GM20431 (cell line): ENCODE results near the gene MGRN1.

ENCODE experiments used
- in situ Hi-C: fragments of 300-500 bp; cut with MseI, MboI; formaldehyde crosslinking; loops from one replicate; pipeline ENCODE4 v1.15.0; 2020; ENCODE audit warnings: low sequenced_read_pairs; ENCODE audit not compliant: unreplicated experiment

MGRN1 gene

GRCh38 chr16:4618645-4619418 lies 5.8 kb upstream of the MGRN1 start:
- in situ Hi-C loops, result no loop called here

GRCh38 chr16:4623593-4623992 lies 1.0 kb upstream of the MGRN1 start:
- in situ Hi-C loops, result no loop called here

DNA sequence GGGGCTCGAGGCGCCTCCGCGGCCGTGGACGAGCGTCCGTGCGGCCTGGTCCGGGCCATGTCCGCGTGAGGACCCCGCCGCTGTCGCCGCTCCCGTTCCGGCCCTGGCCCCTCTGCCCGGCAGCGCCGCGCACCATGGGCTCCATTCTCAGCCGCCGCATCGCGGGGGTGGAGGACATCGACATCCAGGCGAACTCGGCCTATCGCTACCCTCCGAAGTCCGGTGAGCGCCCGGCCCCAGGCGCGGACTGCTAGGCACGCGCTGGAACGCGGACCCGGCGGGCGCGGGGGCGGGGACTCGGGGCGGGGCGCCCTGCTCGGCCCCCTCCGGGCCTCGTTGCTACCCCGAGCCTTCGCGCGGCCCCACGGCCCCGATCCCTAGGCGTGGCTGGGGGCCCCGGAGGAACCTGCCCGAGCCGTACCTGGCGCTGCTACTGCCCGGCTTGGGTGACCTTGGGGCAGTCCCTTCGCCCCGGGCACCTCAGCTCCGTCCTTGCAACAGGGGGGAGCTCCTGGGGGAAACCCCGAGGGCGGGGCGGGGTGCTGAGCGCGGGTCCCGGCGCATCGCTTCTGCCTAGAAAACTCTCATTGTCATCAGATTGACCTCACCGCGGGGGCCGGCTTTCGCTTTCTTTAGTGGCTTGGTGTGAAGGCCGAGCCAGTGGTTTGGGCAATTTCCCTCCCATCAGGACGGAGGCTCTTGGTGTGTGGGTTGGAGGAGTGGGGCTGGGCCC lies 367 bp downstream of the MGRN1 start:
- in situ Hi-C loops, result no loop called here

DNA sequence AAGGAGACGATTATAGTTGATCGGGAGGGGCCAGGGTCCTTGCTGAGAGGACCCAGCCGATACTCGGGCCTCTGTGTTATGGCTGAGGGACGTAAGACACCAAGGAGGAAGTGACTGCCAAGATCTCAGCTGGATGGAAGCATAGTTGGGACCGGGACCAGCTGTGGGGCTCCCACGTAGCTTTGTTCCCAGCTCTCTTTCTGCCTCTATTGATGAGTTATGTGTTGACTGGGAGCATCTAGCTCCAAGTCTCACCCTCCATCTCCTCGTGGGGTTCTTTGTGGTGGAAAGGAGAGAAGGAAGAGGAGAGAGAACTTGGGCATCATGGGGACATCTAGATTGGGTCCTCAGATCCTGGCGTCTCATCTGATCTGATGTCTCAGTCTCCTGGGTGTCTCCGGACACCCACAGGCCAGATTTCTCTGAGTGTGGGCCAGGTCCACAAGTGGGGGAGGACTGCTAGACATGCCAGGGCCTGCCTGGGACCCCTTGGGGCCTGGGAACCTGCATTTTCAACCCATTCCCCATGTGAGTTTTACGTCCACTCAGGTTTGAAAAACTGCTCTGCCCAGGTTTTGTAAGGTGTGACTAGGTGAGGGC lies 1.0 kb downstream of the MGRN1 start:
- in situ Hi-C loops, result no loop called here

GRCh38 chr16:4626396-4626795 lies 1.8 kb downstream of the MGRN1 start:
- in situ Hi-C loops, result no loop called here

- in situ Hi-C loops, result no loop called here
Observed at GRCh38 chr16:4628283-4628682, 3.7 kb downstream of the MGRN1 start.

DNA sequence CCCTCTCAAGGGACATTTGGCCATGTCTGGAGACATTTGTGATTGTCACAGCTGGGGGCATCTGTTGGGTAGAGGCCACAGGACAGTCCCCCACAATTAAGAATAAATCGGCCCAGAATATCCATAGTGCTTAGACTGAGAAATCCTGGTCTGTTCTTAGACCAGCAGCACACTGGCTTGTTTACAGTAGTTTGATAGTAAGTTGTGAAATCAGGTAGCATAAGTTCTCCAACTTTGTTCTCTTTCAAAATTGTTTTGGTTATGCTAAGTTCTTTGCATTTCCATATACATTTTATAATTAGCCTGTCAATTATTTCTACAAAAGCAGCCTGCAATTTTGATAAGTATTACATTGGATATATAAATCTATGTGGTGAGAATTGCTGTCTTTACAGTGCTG lies 6.8 kb downstream of the MGRN1 start:
- in situ Hi-C loops, result no loop called here

DNA sequence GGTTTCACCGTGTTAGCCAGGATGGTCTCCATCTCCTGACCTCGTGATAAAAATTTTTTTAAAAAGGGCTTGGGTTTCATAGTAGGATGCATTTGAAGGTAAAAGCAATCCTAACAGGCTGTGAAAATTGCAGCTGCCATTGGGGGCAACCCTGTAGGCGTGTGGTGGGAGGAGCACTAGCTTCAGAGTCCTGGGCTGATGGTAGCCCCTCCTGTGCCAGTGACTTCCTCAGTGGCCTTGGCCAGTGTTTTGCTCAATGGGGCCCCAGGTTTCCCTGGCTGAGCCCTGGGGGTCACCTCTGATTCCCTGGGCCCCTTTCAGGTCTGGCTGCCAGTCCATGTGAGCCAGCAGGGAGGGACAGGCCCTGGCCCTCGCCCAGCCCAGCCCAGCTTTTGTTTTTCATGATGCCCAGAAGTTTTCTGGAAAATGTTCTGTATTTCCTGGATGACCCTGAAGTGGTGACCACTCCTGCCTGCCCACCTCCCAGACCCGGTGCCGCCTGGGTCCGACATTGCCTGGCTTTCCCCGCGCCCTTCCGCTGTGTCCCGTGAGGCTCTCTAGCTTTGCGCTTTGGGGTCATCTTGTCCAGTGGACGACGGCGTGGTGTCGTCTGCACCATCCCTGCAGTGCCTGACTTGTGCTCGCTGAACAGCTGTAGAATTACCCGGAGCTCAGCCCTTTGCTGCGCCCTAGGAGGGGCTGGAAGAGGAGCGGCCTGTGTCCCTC lies 9.4 kb downstream of the MGRN1 start:
- in situ Hi-C loops, result no loop called here

GRCh38 chr16:4634768-4635167 lies 10.1 kb downstream of the MGRN1 start:
- in situ Hi-C loops, result no loop called here

- in situ Hi-C loops, result no loop called here
Observed at GRCh38 chr16:4636196-4636595, 11.6 kb downstream of the MGRN1 start.

DNA sequence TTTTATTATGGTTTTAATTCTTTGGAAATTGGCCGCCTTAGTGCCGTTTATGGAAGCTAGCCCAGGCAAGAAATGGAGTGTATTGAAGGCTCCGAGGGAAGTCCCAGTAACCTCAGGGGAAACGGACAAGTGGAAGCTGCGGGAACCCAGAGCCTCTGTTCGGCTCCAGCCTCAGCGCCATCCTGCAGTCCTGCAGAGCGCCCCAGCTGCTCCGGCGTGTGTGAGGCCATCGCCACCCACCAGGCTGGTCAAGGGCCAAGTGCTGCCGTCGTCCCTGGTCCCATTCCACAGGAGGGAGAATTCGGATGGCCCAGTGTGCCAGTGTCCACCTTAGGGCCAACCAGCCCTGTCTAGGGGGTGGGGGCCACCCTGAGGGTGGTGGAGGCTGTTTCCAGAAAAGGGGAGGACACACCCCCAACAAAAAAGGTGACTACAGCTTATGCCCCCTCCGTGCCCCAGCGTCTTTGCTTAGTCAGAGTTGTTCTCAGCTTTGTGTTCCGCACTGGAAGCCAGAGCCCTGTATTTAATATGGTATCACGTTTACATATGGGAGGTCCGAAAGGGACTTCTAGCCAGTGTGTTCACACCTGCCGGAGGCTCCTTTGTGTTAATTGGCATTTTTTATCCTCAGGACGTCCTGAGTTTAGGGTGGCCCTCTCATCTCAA lies 13.0 kb downstream of the MGRN1 start:
- in situ Hi-C loops, result no loop called here

- in situ Hi-C loops, result no loop called here
Observed at GRCh38 chr16:4639899-4640509, 15.4 kb downstream of the MGRN1 start.

DNA sequence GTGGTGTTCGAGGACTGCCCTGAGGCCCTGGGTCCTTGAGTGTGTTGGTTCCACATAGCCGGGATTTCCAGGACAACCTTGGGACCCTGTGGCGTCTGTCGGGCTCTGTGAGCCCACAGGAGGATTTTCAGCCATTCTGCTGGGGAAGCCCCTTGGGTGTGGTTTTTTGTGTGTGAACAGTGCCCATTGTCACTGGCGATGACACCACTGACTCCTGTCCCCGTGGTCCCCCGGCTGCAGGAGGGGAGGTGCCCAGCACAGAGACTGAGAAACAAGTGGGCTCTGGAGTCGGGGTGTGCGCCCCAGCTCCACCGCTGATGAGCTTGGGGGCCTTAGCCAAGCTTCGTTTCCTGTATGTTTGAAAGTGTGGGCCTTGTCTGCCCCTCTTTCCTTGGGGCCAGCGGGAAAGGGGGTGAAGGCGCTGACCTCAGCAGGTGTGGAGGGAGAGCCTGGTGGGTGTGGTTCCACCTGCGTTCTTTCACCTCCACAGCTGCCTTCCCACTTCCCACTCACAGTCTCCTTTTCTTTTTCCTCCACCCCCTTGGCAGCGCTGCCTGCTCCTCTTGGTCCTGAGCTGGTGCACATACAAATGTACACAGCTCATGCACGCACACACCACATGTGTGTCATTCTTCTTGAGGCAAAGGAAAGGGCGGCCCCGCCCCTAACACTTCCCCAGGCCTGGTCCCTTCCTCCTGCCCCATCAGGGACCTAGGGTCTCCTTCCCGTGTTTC lies 16.1 kb downstream of the MGRN1 start:
- in situ Hi-C loops, result no loop called here

- in situ Hi-C loops, result no loop called here
Observed at GRCh38 chr16:4641306-4641687, 16.7 kb downstream of the MGRN1 start.

DNA sequence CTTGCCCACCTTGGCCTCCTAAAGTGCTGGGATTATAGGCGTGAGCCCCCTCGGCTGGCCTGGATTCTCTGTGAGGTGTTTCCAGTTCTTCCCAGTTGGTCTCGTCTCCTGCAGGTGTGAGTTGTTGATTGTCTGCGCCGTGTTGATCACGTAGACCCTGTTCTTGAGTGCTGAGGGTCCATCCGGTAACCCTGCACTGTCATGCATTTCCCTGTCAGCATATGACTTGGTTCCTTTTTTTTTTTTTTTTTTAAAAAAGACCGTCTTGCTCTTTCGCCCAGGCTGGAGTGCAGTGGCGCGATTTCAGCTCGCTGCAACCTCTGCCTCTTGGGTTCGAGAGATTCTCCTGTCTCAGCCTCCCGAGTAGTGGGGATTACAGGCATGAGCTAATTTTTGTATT lies 17.3 kb downstream of the MGRN1 start:
- in situ Hi-C loops, result no loop called here

GRCh38 chr16:4646773-4647643 lies 22.4 kb downstream of the MGRN1 start:
- in situ Hi-C loops, result no loop called here

DNA sequence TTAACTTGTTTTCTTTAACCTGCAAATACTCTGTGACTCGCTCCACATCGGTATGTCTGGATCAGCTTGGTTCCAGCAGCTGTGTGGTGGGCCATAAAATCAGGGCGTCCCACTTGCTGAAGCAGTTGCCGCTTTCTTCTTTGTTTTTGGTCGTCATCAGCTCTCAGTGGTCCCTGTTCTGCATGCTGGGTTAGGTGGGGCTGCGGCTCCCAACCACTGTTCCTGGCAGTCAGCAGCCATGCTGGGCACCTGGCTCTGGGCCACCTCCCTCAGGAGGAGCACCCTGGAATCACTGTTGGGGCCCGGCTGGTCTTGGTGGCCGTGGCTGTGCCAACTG lies 23.0 kb downstream of the MGRN1 start:
- in situ Hi-C loops, result no loop called here

DNA sequence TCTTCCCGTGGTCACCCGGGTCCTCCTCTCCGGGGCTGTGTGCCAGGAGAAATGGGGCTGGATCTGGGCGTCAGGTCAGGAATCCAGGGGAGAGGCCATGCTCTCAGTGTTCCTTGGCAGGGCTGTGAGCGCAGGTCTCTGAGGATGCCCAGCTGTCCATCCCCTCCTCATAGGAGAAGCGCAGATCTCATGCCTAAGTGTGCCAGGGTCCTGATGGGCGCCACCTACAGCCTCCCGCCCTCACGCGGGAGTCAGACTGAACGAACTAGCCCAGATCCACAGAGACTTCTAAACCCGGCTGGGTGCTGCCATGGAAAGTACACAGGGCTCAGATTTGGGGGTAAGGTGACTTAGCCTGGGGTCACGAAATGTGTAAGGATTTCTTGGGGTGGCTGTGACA lies 24.3 kb downstream of the MGRN1 start:
- in situ Hi-C loops, result no loop called here
